SK-N-SH treated with all-trans-retinoic acid at 6 μM for 48 hours (cell line): Measurements from ENCODE around the gene SERPINB12.

Experiments used
- ATAC-seq: fragments of 200-7000 bp; cut with Tn5 transposase; 3 replicates; pipeline ENCODE4 v1.9.1; 2020; ENCODE audit warnings: mild to moderate bottlenecking, moderate library complexity
- ARNTL ChIP-seq: fragments of 450-650 bp; formaldehyde crosslinking; IDR thresholded peaks from 2 replicates; pipeline ENCODE4 v1.5.0; 2020; ENCODE audit warnings: low read depth, mild to moderate bottlenecking, moderate library complexity, borderline replicate concordance
- BACH2 ChIP-seq: fragments of 250-450 bp; sonication (Bioruptor Pico); IDR thresholded peaks from 2 replicates; pipeline ENCODE4 v1.9.0; 2021; ENCODE audit warnings: mild to moderate bottlenecking, borderline replicate concordance
- CSDC2 ChIP-seq: fragments of 250-450 bp; sonication (Bioruptor Pico); IDR thresholded peaks from 2 replicates; pipeline ENCODE4 v1.5.0; 2020; ENCODE audit warnings: mild to moderate bottlenecking, moderate library complexity
- ESRRG ChIP-seq: fragments of 250-450 bp; sonication (Bioruptor Pico); IDR thresholded peaks from 2 replicates; pipeline ENCODE4 v1.6.1; 2021; ENCODE audit warnings: mild to moderate bottlenecking
- GLIS3 ChIP-seq: fragments of 250-450 bp; sonication (Bioruptor Pico); IDR thresholded peaks from 2 replicates; pipeline ENCODE4 v1.5.0; 2020; ENCODE audit warnings: mild to moderate bottlenecking, moderate library complexity
- ISL1 ChIP-seq: fragments of 250-450 bp; sonication (Bioruptor Pico); IDR thresholded peaks from 2 replicates; pipeline ENCODE4 v2.1.2; 2022; ENCODE audit warnings: mild to moderate bottlenecking, moderate library complexity
- OSR1 ChIP-seq: fragments of 250-450 bp; sonication (Bioruptor Pico); IDR thresholded peaks from 2 replicates; pipeline ENCODE4 v1.8.0; 2022; ENCODE audit warnings: moderate library complexity, mild to moderate bottlenecking, inconsistent platforms
- RARB ChIP-seq: fragments of 250-450 bp; sonication (Bioruptor Pico); IDR thresholded peaks from 2 replicates; pipeline ENCODE4 v1.8.0; 2021; ENCODE audit warnings: mild to moderate bottlenecking, moderate library complexity
- SNAI2 ChIP-seq: fragments of 250-450 bp; sonication (Bioruptor Pico); IDR thresholded peaks from 2 replicates; pipeline ENCODE4 v1.5.0; 2020; ENCODE audit warnings: mild to moderate bottlenecking, moderate library complexity
- TCF4 ChIP-seq: fragments of 250-450 bp; sonication (Bioruptor Pico); IDR thresholded peaks from 2 replicates; pipeline ENCODE4 v1.8.0; 2021; ENCODE audit warnings: mild to moderate bottlenecking, moderate library complexity, borderline replicate concordance
- TOX ChIP-seq: fragments of 250-450 bp; sonication (Bioruptor Pico); IDR thresholded peaks from 2 replicates; pipeline ENCODE4 v1.8.0; 2021; ENCODE audit warnings: mild to moderate bottlenecking, moderate library complexity, borderline replicate concordance
- ZFP30 ChIP-seq: fragments of 450-650 bp; formaldehyde crosslinking; IDR thresholded peaks from 2 replicates; pipeline ENCODE4 v1.5.0; 2022; ENCODE audit warnings: mild to moderate bottlenecking, moderate library complexity
- ZNF565 ChIP-seq: fragments of 450-650 bp; formaldehyde crosslinking; conservative IDR thresholded peaks from 2 replicates; pipeline ENCODE4 v1.5.0; 2020; ENCODE audit warnings: low read depth, mild to moderate bottlenecking, moderate library complexity
- ZNF70 ChIP-seq: fragments of 450-650 bp; formaldehyde crosslinking; IDR thresholded peaks from 2 replicates; pipeline ENCODE4 v1.5.0; 2020; ENCODE audit warnings: mild to moderate bottlenecking, moderate library complexity
- ZNF8 ChIP-seq: fragments of 450-650 bp; formaldehyde crosslinking; IDR thresholded peaks from 2 replicates; pipeline ENCODE4 v1.5.0; 2020; ENCODE audit warnings: mild to moderate bottlenecking, moderate library complexity
- TF ChIP-seq, protein P1 (sequence below): fragments of 250-450 bp; sonication (Bioruptor Pico); IDR thresholded peaks from 2 replicates; pipeline ENCODE4 v1.5.0; 2020; ENCODE audit warnings: mild to moderate bottlenecking, moderate library complexity
- TF ChIP-seq, protein P2 (sequence below): fragments of 250-450 bp; sonication (Bioruptor Pico); IDR thresholded peaks from 2 replicates; pipeline ENCODE4 v1.5.1; 2020; ENCODE audit warnings: low read depth, mild to moderate bottlenecking, moderate library complexity
- TF ChIP-seq, protein P3 (sequence below): fragments of 250-450 bp; sonication (Bioruptor Pico); IDR thresholded peaks from 2 replicates; pipeline ENCODE4 v1.8.0; 2020; ENCODE audit warnings: mild to moderate bottlenecking, moderate library complexity, borderline replicate concordance
- TF ChIP-seq, protein P4 (sequence below): fragments of 250-450 bp; sonication (Bioruptor Pico); IDR thresholded peaks from 2 replicates; pipeline ENCODE4 v1.5.1; 2021; ENCODE audit warnings: mild to moderate bottlenecking, moderate library complexity
- TF ChIP-seq, protein P5 (sequence below): fragments of 250-450 bp; sonication (Bioruptor Pico); IDR thresholded peaks from 2 replicates; pipeline ENCODE4 v1.8.0; 2021; ENCODE audit warnings: low read depth, mild to moderate bottlenecking, moderate library complexity, borderline replicate concordance

SERPINB12 gene

DNA sequence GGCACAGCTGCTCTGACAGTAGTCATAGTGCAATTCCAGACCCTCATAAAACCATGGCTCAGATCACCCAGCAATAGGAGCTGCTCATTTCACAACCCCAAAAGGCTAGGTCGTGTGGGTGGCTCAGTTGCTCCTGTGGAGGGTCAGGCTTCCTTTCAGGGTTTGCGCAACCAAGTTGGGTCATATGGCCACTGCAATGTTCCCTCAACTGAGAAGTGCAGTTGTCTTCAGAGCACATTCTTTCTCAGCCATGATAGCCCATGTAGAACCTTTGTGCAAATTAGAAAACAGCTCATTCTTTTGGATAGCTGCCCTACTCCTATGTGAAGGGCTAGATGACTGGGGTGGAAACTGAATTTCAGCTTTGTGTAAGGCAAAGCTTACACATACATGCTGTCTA lies 48.2 kb downstream of the SERPINB12 start:
- TF ChIP-seq ARNTL (CRISPR knock-in tag) = no peak
- TF ChIP-seq, protein P1, sequence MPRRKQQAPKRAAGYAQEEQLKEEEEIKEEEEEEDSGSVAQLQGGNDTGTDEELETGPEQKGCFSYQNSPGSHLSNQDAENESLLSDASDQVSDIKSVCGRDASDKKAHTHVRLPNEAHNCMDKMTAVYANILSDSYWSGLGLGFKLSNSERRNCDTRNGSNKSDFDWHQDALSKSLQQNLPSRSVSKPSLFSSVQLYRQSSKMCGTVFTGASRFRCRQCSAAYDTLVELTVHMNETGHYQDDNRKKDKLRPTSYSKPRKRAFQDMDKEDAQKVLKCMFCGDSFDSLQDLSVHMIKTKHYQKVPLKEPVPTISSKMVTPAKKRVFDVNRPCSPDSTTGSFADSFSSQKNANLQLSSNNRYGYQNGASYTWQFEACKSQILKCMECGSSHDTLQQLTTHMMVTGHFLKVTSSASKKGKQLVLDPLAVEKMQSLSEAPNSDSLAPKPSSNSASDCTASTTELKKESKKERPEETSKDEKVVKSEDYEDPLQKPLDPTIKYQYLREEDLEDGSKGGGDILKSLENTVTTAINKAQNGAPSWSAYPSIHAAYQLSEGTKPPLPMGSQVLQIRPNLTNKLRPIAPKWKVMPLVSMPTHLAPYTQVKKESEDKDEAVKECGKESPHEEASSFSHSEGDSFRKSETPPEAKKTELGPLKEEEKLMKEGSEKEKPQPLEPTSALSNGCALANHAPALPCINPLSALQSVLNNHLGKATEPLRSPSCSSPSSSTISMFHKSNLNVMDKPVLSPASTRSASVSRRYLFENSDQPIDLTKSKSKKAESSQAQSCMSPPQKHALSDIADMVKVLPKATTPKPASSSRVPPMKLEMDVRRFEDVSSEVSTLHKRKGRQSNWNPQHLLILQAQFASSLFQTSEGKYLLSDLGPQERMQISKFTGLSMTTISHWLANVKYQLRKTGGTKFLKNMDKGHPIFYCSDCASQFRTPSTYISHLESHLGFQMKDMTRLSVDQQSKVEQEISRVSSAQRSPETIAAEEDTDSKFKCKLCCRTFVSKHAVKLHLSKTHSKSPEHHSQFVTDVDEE (CRISPR knock-in tag) = no peak
- TF ChIP-seq, protein P2, sequence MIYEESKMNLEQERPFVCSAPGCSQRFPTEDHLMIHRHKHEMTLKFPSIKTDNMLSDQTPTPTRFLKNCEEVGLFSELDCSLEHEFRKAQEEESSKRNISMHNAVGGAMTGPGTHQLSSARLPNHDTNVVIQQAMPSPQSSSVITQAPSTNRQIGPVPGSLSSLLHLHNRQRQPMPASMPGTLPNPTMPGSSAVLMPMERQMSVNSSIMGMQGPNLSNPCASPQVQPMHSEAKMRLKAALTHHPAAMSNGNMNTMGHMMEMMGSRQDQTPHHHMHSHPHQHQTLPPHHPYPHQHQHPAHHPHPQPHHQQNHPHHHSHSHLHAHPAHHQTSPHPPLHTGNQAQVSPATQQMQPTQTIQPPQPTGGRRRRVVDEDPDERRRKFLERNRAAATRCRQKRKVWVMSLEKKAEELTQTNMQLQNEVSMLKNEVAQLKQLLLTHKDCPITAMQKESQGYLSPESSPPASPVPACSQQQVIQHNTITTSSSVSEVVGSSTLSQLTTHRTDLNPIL (CRISPR knock-in tag) = no peak
- TF ChIP-seq TOX = no peak
- no peak for TF ChIP-seq BACH2 (CRISPR knock-in tag)
- no peak for TF ChIP-seq RARB (CRISPR knock-in tag)
- TF ChIP-seq ZFP30 (CRISPR knock-in tag) = no peak
- TF ChIP-seq, protein P3, sequence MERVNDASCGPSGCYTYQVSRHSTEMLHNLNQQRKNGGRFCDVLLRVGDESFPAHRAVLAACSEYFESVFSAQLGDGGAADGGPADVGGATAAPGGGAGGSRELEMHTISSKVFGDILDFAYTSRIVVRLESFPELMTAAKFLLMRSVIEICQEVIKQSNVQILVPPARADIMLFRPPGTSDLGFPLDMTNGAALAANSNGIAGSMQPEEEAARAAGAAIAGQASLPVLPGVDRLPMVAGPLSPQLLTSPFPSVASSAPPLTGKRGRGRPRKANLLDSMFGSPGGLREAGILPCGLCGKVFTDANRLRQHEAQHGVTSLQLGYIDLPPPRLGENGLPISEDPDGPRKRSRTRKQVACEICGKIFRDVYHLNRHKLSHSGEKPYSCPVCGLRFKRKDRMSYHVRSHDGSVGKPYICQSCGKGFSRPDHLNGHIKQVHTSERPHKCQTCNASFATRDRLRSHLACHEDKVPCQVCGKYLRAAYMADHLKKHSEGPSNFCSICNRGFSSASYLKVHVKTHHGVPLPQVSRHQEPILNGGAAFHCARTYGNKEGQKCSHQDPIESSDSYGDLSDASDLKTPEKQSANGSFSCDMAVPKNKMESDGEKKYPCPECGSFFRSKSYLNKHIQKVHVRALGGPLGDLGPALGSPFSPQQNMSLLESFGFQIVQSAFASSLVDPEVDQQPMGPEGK = no peak
- TF ChIP-seq ZNF565 = no peak
- TF ChIP-seq GLIS3 (CRISPR knock-in tag) = no peak
- no peak for TF ChIP-seq ESRRG (CRISPR knock-in tag)
- TF ChIP-seq ZNF8 (CRISPR knock-in tag) = no peak
- no peak for TF ChIP-seq ZNF70
- TF ChIP-seq CSDC2 (CRISPR knock-in tag) = no peak
- TF ChIP-seq, protein P4, sequence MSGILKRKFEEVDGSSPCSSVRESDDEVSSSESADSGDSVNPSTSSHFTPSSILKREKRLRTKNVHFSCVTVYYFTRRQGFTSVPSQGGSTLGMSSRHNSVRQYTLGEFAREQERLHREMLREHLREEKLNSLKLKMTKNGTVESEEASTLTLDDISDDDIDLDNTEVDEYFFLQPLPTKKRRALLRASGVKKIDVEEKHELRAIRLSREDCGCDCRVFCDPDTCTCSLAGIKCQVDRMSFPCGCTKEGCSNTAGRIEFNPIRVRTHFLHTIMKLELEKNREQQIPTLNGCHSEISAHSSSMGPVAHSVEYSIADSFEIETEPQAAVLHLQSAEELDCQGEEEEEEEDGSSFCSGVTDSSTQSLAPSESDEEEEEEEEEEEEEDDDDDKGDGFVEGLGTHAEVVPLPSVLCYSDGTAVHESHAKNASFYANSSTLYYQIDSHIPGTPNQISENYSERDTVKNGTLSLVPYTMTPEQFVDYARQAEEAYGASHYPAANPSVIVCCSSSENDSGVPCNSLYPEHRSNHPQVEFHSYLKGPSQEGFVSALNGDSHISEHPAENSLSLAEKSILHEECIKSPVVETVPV = no peak
- no peak for TF ChIP-seq TCF4 (CRISPR knock-in tag)
- no peak for TF ChIP-seq ISL1
- TF ChIP-seq OSR1 (CRISPR knock-in tag) = no peak
- no peak for TF ChIP-seq SNAI2
- TF ChIP-seq, protein P5, sequence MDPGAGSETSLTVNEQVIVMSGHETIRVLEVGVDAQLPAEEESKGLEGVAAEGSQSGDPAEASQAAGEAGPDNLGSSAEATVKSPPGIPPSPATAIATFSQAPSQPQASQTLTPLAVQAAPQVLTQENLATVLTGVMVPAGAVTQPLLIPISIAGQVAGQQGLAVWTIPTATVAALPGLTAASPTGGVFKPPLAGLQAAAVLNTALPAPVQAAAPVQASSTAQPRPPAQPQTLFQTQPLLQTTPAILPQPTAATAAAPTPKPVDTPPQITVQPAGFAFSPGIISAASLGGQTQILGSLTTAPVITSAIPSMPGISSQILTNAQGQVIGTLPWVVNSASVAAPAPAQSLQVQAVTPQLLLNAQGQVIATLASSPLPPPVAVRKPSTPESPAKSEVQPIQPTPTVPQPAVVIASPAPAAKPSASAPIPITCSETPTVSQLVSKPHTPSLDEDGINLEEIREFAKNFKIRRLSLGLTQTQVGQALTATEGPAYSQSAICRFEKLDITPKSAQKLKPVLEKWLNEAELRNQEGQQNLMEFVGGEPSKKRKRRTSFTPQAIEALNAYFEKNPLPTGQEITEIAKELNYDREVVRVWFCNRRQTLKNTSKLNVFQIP (CRISPR knock-in tag) = no peak
- ATAC-seq = no peak

DNA sequence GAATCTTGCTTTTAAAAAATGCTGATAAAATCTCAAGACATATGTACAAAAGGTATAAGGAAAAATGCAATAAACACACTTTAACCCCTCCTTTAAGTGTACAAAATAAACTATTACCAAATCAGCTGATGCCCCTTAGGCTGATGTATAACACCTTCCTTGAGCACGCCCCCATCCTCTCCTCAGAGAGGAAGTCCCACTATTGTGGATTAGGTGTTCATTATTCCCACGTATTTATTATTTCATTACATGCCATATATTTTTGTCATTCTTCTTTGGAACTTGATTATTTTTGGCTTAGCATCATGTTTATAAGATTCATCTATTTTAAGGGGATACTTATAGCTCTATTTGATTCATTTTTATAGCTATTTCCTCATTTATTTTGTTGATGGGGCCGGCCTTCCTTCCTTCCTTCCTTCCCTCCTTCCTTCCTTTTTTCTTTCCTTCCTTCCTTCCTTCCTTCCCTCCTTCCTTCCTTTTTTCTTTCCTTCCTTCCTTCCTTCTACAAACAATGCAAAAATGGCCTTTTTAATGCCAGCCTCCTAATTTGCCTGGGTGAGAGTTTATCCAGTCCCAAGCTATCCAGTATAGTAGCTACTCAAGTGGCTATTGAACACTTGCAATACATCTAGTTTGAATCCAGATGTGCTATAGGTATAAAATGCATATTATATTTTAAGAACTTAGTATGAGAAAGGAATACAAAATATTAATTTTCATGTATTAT lies 49.0 kb downstream of the SERPINB12 start:
- TF ChIP-seq, protein P3 = no peak
- TF ChIP-seq ZNF565 = no peak
- no peak for TF ChIP-seq ZNF8 (CRISPR knock-in tag)
- no peak for TF ChIP-seq GLIS3 (CRISPR knock-in tag)
- no peak for TF ChIP-seq ESRRG (CRISPR knock-in tag)
- no peak for TF ChIP-seq CSDC2 (CRISPR knock-in tag)
- TF ChIP-seq, protein P1 (CRISPR knock-in tag) = no peak
- TF ChIP-seq, all 23 proteins: peak for 0
- ATAC-seq = no peak
